Upper lobe of left lung (tissue), 6 donors: Measurements from ENCODE around the gene FHOD3. TPM values are rescaled to one million over a fixed set of nuclear protein-coding genes. Genes with fewer than 3 reads are reported as not detected.
A peak's percentile ranks its signal among the peaks of the same experiment; 100 is the strongest.

Source experiments
- ATAC-seq, 2 donors: fragments of 200-7000 bp; cut with Tn5 transposase; one replicate each; pipeline ENCODE4 v1.9.1; 2022; ENCODE audit warnings: mild to moderate bottlenecking in 2 of 2, moderate library complexity in 2 of 2; ENCODE audit not compliant: low FRiP score in 2 of 2
- DNase-seq, 2 donors: peaks; one replicate each; pipeline ENCODE4 v3.0.0-alpha.2; 2019 to 2020
- H3K27ac ChIP-seq, 4 donors: fragments of 200-600 bp; sonication (generic); one replicate each; pipeline ENCODE4 v1.5.1; 2016 to 2019
- H3K27me3 ChIP-seq, 4 donors: fragments of 200-600 bp; sonication (generic); one replicate each; pipeline ENCODE4 v1.5.1; 2017 to 2019
- H3K36me3 ChIP-seq, 4 donors: fragments of 200-600 bp; sonication (generic); one replicate each; pipeline ENCODE4 v1.5.1; 2016 to 2019
- H3K4me1 ChIP-seq, 4 donors: fragments of 200-600 bp; sonication (generic); one replicate each; pipeline ENCODE4 v1.5.1; 2018 to 2019
- H3K4me3 ChIP-seq, 4 donors: fragments of 200-600 bp; sonication (generic); one replicate each; pipeline ENCODE4 v1.5.1; 2017 to 2019; ENCODE audit warnings: mild to moderate bottlenecking in 2 of 4, moderate library complexity in 1 of 4
- H3K9me3 ChIP-seq, 4 donors: fragments of 200-600 bp; sonication (generic); one replicate each; pipeline ENCODE4 v1.5.1; 2018 to 2019
- CTCF ChIP-seq, 6 experiments: fragments of 450-650 bp in 4 of 6; fragments of 200-600 bp in 2 of 6; sonication (generic) in 2 of 6; IDR thresholded peaks; one replicate each; pipeline ENCODE4 v1.5.1; 2016 to 2019; ENCODE audit warnings: antibody characterized with exemption in 6 of 6
- EP300 ChIP-seq, 4 donors: sonication (generic); formaldehyde crosslinking; IDR thresholded peaks; one replicate each; pipeline ENCODE4 v1.5.1; 2017; ENCODE audit warnings: antibody characterized with exemption in 4 of 4, control low read depth in 2 of 4
- POLR2A ChIP-seq, 4 donors: fragments of 450-650 bp; IDR thresholded peaks; one replicate each; pipeline ENCODE4 v1.5.1; 2016 to 2017; ENCODE audit warnings: antibody characterized with exemption in 4 of 4, mild to moderate bottlenecking in 2 of 4
- POLR2AphosphoS5 ChIP-seq, 2 donors: sonication (generic); formaldehyde crosslinking; IDR thresholded peaks; one replicate each; pipeline ENCODE4 v1.5.1; 2017; ENCODE audit warnings: antibody characterized with exemption in 2 of 2
- WGBS, 2 donors: methylation state at CpG; one replicate each; pipeline ENCODE4 v1.1.5; 2017 to 2018; 5-methylcytosine and 5-hydroxymethylcytosine counted together
- total RNA-seq, 6 donors: library from RNA; depleted of rRNA in 4 of 6; stranded (reverse); fragments of >200 nt in 4 of 6; gene quantifications; one replicate each; pipeline versions ENCODE4 v1.1.0 to v1.2.1, GENCODE V29; 2016 to 2021
- donor health status: DM: no; HTN: no; CAD: no; lungs with moderate emphysema.
- donor health status: DM: no; HTN: yes; CAD: no; lungs with severe emphysema.

FHOD3 gene
- total RNA-seq, 6 donors from 2014 or later: 0.40 to 4.8 (median 2.8) TPM

GRCh38 chr18:36411745-36412168 lies 114.2 kb downstream of the FHOD3 start:
- DNase-seq: no peak
- 70% methylated on average over 3 of the region's 3 CpGs for WGBS, 2 donors
- no peak for ATAC-seq
- H3K9me3 ChIP-seq: no peaks in the 10 kb centered on the region
- TF ChIP-seq CTCF (IDR thresholded peaks at IDR 0.05): no peak
- TF ChIP-seq POLR2A (IDR thresholded peaks at IDR 0.05): no peak
- TF ChIP-seq POLR2AphosphoS5 (IDR thresholded peaks at IDR 0.05): no peak
- no peak for TF ChIP-seq EP300 (IDR thresholded peaks at IDR 0.05)
- H3K27me3 ChIP-seq: no peaks in the 10 kb centered on the region
- H3K4me1 ChIP-seq: no peaks in the 10 kb centered on the region
- H3K4me3 ChIP-seq: no peak overlapping the region
- no peaks in the 10 kb centered on the region for H3K36me3 ChIP-seq
- H3K27ac ChIP-seq: no peak overlapping the region

DNA sequence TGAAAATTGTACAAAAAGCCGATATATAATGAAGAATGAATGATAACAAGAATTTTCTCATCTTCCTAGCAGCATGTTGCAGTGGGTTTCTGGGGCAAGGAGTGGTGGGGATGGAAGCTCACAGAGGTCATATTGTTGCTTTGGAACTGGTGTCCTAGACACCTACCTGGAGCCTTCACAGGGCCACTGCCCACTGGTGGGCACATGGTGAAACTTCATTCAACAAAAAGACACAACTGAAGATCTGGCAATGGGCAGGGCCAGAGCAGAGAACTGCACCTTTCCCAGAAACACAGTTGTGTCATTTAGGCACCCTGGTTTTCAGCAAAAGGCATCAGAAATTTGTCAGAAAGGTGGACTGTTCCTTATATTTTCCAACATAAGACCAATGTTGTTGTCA lies 115.3 kb downstream of the FHOD3 start:
- no peaks in the 10 kb centered on the region for H3K4me1 ChIP-seq
- no peaks in the 10 kb centered on the region for H3K27me3 ChIP-seq
- TF ChIP-seq CTCF (IDR thresholded peaks at IDR 0.05) (no peak), POLR2AphosphoS5 (IDR thresholded peaks at IDR 0.05) (no peak), POLR2A (IDR thresholded peaks at IDR 0.05) (no peak), EP300 (IDR thresholded peaks at IDR 0.05) (no peak)
- H3K9me3 ChIP-seq: no peaks in the 10 kb centered on the region
- H3K4me3 ChIP-seq: no peak overlapping the region
- DNase-seq (no peak), ATAC-seq (no peak)
- no peak overlapping the region for H3K27ac ChIP-seq
- 84 to 91% methylated on average over 1 of the region's 1 CpG for WGBS, 2 donors
- H3K36me3 ChIP-seq: no peaks in the 10 kb centered on the region

DNA sequence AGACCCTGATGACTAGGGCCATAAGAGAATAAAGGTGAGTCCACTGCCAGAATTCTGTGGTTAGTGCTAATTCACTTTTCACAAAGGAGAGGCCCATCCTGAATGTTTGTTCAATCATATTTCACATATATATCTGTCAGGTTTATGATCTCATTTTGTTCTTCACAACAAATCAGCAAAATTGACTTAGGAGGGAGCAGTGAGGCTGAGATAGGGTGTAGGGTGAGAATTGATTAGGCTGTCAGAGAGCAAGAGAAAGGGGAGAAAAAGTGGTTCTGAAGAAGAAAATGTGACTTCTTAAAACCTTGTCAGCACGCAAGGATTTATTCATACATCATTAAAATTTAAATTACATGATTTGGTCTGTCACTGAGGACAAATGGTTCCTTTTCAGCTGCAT lies 117.7 kb downstream of the FHOD3 start:
- Histone ChIP-seq H3K4me1 (peaks cover 0 to 8% (median 2%) of the 10 kb centered on the region in 4 donors), H3K36me3 (no peaks in the 10 kb centered on the region), H3K27ac (no peak overlapping the region), H3K4me3 (no peak overlapping the region), H3K27me3 (no peaks in the 10 kb centered on the region), H3K9me3 (no peaks in the 10 kb centered on the region)
- ATAC-seq: no peak
- TF ChIP-seq POLR2A (IDR thresholded peaks at IDR 0.05) (no peak), CTCF (IDR thresholded peaks at IDR 0.05) (no peak)
- 88 to 93% methylated on average over 1 of the region's 1 CpG for WGBS, 2 donors
- DNase-seq: no peak

DNA sequence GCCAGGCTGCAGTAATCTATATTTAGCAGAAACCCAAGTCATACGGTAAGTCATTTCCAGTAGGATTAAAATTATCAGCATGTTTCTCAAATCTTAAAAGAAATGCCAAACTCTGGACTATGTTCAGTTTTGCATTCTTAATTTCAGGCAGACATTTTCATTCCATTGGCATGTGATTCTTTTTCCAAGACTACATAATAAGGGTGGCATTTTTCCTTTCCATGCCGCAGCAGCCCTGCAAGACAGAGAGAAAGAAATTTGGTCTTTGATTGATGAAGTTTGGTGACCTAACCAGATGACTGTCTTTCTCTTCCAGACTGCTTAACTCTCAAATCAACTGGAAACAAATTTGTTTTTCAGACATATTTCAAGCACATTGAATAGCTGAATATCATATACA lies 118.1 kb downstream of the FHOD3 start:
- Histone ChIP-seq H3K27me3 (no peaks in the 10 kb centered on the region), H3K36me3 (no peaks in the 10 kb centered on the region), H3K4me3 (no peak overlapping the region), H3K4me1 (peaks cover 0 to 8% (median 2%) of the 10 kb centered on the region in 4 donors), H3K9me3 (no peaks in the 10 kb centered on the region), H3K27ac (no peak overlapping the region)
- DNase-seq: no peak
- no peak for TF ChIP-seq POLR2AphosphoS5 (IDR thresholded peaks at IDR 0.05)
- no peak for TF ChIP-seq EP300 (IDR thresholded peaks at IDR 0.05)
- no peak for TF ChIP-seq CTCF (IDR thresholded peaks at IDR 0.05)
- TF ChIP-seq POLR2A (IDR thresholded peaks at IDR 0.05): no peak
- WGBS, 2 donors: 74 to 81% methylated on average over 2 of the region's 2 CpGs
- no peak for ATAC-seq

GRCh38 chr18:36419188-36419899 lies 121.8 kb downstream of the FHOD3 start:
- H3K36me3 ChIP-seq: no peaks in the 10 kb centered on the region
- no peak for TF ChIP-seq POLR2AphosphoS5 (IDR thresholded peaks at IDR 0.05)
- DNase-seq (peak in 1 of 2 donors; percentile 54), ATAC-seq (no peak)
- H3K27ac ChIP-seq: no peak overlapping the region
- WGBS, 2 donors: 84 to 87% methylated on average over 3 of the region's 3 CpGs
- no peak overlapping the region for H3K4me3 ChIP-seq
- H3K27me3 ChIP-seq: no peaks in the 10 kb centered on the region
- no peaks in the 10 kb centered on the region for H3K9me3 ChIP-seq
- H3K4me1 ChIP-seq: peaks cover 0 to 8% (median 2%) of the 10 kb centered on the region in 4 donors
